Tibial nerve (tissue), 4 donors: ENCODE measurements around the gene AKAP8L. TPM values are rescaled to one million over a fixed set of nuclear protein-coding genes. Genes with fewer than 3 reads are reported as not detected.
A peak's percentile ranks its signal among the peaks of the same experiment; 100 is the strongest.

ENCODE experiments used
- DNase-seq, 2 donors: peaks; one replicate each; pipeline ENCODE4 v3.0.0-alpha.2; 2019; ENCODE audit warnings: low spot score in 2 of 2
- H3K27ac ChIP-seq, 4 donors: fragments of 200-600 bp; sonication (generic) in 3 of 4; one replicate each; pipeline ENCODE4 v1.5.1; 2017 to 2019; ENCODE audit warnings: mild to moderate bottlenecking in 1 of 4
- H3K27me3 ChIP-seq, 2 donors: fragments of 200-600 bp; sonication (generic) in 1 of 2; one replicate each; pipeline versions ENCODE4 v1.5.1 to v1.6.0; 2017 to 2019
- H3K36me3 ChIP-seq, 3 donors: fragments of 200-600 bp; sonication (generic); one replicate each; pipeline ENCODE4 v1.5.1; 2018 to 2019
- H3K4me1 ChIP-seq, 4 donors: fragments of 200-600 bp; sonication (generic) in 3 of 4; one replicate each; pipeline ENCODE4 v1.5.1; 2017 to 2019
- H3K4me3 ChIP-seq, 4 donors: fragments of 200-600 bp; sonication (generic) in 3 of 4; one replicate each; pipeline ENCODE4 v1.5.1; 2017 to 2019; ENCODE audit warnings: mild to moderate bottlenecking in 1 of 4, moderate library complexity in 1 of 4
- H3K9me3 ChIP-seq, 4 donors: fragments of 200-600 bp; sonication (generic) in 3 of 4; one replicate each; pipeline ENCODE4 v1.5.1; 2017 to 2019
- EP300 ChIP-seq, 2 donors: sonication (generic); formaldehyde crosslinking; IDR thresholded peaks; one replicate each; pipeline ENCODE4 v1.6.1; 2017; ENCODE audit warnings: antibody characterized with exemption in 2 of 2, mild to moderate bottlenecking in 1 of 2
- POLR2A ChIP-seq, 2 donors: fragments of 450-650 bp; IDR thresholded peaks; one replicate each; pipeline ENCODE4 v1.6.1; 2017; ENCODE audit warnings: antibody characterized with exemption in 2 of 2, mild to moderate bottlenecking in 2 of 2, moderate library complexity in 2 of 2
- WGBS, 2 donors: methylation state at CpG; one replicate each; pipeline ENCODE4 v1.1.5; 2018; 5-methylcytosine and 5-hydroxymethylcytosine counted together
- total RNA-seq, 4 donors: library from RNA; depleted of rRNA; stranded (reverse); fragments of >200 nt; gene quantifications; one replicate each; pipeline ENCODE4 v1.1.0, GENCODE V29; 2016
- TF ChIP-seq, protein P1 (sequence below), 5 experiments: fragments of 200-600 bp in 3 of 5; fragments of 450-650 bp in 2 of 5; sonication (generic) in 3 of 5; IDR thresholded peaks; one replicate each; pipeline ENCODE4 v1.5.1; 2016 to 2019; ENCODE audit warnings: antibody characterized with exemption in 5 of 5, mild to moderate bottlenecking in 3 of 5, moderate library complexity in 2 of 5

Gene AKAP8L
- total RNA-seq, 4 donors from 2014 or later = 170 to 248 (median 183) TPM

DNA sequence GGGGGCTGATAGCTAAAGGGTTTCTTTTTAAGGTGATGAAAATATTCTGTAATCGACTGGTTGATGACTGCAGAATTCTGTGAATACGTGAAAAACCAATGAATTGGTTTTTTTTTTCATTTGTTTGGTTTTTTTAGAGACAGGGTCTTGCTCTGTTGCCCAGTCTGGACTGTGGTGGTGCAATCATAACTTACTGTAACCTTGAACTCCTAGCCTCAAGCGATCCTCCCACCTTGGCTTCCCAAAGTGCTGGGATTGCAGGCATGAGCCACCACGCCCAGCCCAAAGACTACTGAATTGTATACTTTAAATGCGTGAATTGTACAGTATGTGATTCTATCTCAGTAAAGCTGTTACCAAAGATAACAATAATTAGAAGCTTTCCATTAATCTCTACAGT lies 24.4 kb downstream of the AKAP8L start:
- H3K36me3 ChIP-seq = peaks cover 16 to 78% (median 41%) of the 10 kb centered on the region in 3 donors
- H3K9me3 ChIP-seq = no peaks in the 10 kb centered on the region
- H3K4me3 ChIP-seq = no peak overlapping the region
- H3K27ac ChIP-seq = no peak overlapping the region
- TF ChIP-seq, protein P1, sequence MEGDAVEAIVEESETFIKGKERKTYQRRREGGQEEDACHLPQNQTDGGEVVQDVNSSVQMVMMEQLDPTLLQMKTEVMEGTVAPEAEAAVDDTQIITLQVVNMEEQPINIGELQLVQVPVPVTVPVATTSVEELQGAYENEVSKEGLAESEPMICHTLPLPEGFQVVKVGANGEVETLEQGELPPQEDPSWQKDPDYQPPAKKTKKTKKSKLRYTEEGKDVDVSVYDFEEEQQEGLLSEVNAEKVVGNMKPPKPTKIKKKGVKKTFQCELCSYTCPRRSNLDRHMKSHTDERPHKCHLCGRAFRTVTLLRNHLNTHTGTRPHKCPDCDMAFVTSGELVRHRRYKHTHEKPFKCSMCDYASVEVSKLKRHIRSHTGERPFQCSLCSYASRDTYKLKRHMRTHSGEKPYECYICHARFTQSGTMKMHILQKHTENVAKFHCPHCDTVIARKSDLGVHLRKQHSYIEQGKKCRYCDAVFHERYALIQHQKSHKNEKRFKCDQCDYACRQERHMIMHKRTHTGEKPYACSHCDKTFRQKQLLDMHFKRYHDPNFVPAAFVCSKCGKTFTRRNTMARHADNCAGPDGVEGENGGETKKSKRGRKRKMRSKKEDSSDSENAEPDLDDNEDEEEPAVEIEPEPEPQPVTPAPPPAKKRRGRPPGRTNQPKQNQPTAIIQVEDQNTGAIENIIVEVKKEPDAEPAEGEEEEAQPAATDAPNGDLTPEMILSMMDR (IDR thresholded peaks at IDR 0.05) = no peak
- TF ChIP-seq EP300 (IDR thresholded peaks at IDR 0.05) (no peak), POLR2A (IDR thresholded peaks at IDR 0.05) (no peak)
- H3K27me3 ChIP-seq = no peaks in the 10 kb centered on the region
- no peak for DNase-seq
- WGBS, 2 donors = 89% methylated on average over 5 of the region's 5 CpGs
- H3K4me1 ChIP-seq = no peaks in the 10 kb centered on the region

DNA sequence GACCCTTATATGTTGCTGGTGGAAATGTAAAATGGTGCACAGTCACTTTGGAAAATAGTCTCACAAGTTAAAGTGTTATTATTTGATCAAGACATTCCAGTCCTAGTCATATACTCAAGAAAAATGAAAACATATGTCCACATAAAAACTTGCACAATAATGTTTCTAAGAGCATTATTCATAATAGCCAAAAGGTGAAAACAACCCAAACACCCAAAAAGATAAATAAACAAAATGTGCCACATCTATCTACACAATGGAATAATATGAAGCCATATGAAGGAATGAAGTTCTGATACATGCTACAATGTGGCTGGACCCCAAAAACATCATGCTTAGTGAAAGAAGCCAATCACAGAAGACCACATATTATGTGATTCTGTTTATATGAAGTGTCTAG lies 24.8 kb downstream of the AKAP8L start:
- no peaks in the 10 kb centered on the region for H3K4me1 ChIP-seq
- no peak overlapping the region for H3K27ac ChIP-seq
- no peaks in the 10 kb centered on the region for H3K27me3 ChIP-seq
- DNase-seq = no peak
- H3K4me3 ChIP-seq = no peak overlapping the region
- no peak for TF ChIP-seq EP300 (IDR thresholded peaks at IDR 0.05)
- TF ChIP-seq, protein P1 (IDR thresholded peaks at IDR 0.05) = no peak
- no peak for TF ChIP-seq POLR2A (IDR thresholded peaks at IDR 0.05)
- peaks cover 11 to 78% (median 37%) of the 10 kb centered on the region in 3 donors for H3K36me3 ChIP-seq
- no peaks in the 10 kb centered on the region for H3K9me3 ChIP-seq

DNA sequence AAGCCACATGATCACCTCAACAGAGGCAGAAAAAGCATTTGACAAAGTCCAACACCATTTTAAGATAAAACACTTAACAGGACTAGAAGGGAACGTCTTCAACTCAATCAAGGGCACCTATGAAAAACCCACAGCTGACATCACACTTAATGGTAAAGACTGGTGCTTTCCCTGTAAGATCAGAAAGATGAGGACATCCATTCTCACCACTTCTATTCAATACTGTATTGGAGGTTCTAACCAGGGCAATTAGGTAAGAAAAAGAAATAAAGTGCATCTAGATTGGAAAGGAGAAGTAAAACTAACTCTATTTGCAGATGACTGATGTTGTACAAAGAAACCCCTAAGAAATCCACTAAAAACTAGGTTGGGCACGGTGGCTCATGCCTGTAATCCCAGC lies 28.0 kb downstream of the AKAP8L start:
- Histone ChIP-seq H3K4me3 (no peak overlapping the region), H3K4me1 (peaks cover 0 to 11% (median 4%) of the 10 kb centered on the region in 4 donors), H3K27me3 (no peaks in the 10 kb centered on the region), H3K27ac (no peak overlapping the region), H3K9me3 (no peaks in the 10 kb centered on the region), H3K36me3 (peaks cover 0 to 50% (median 5%) of the 10 kb centered on the region in 3 donors)
- TF ChIP-seq POLR2A (IDR thresholded peaks at IDR 0.05) = no peak
- TF ChIP-seq EP300 (IDR thresholded peaks at IDR 0.05) = no peak
- TF ChIP-seq, protein P1 (IDR thresholded peaks at IDR 0.05) = no peak
- no peak for DNase-seq
- whole genome bisulfite sequencing, 2 donors = 88 to 92% methylated on average over 2 of the region's 2 CpGs

DNA sequence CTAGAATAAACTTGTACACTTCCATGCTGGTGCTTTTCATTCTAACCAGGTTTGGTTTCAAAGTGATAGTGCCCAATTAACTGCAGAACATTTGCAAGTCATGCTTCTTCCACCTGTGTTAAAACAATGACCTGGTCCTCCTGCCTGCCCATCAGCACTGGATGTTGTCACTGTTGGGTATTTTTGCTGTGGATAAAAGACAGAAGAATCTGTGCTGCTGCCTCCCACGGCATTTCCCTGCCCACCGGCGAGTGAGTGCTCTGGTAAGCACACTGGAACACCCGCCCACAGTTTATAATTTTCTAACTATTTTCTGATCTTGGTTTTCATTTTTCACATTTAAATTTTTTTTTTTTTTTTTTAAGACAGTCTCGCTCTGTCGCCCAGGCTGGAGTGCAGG lies 36.9 kb downstream of the AKAP8L start:
- Histone ChIP-seq H3K9me3 (no peaks in the 10 kb centered on the region), H3K36me3 (no peaks in the 10 kb centered on the region), H3K27ac (peak overlapping the region in 2 of 4 donors; percentile 15 to 98), H3K4me3 (no peak overlapping the region), H3K4me1 (peaks cover 0 to 26% (median 18%) of the 10 kb centered on the region in 4 donors), H3K27me3 (no peaks in the 10 kb centered on the region)
- TF ChIP-seq POLR2A (IDR thresholded peaks at IDR 0.05) (no peak), EP300 (IDR thresholded peaks at IDR 0.05) (no peak)
- TF ChIP-seq, protein P1 (IDR thresholded peaks at IDR 0.05) = no peak
- no peak for DNase-seq
- WGBS, 2 donors = 61 to 68% methylated on average over 6 of the region's 6 CpGs

DNA sequence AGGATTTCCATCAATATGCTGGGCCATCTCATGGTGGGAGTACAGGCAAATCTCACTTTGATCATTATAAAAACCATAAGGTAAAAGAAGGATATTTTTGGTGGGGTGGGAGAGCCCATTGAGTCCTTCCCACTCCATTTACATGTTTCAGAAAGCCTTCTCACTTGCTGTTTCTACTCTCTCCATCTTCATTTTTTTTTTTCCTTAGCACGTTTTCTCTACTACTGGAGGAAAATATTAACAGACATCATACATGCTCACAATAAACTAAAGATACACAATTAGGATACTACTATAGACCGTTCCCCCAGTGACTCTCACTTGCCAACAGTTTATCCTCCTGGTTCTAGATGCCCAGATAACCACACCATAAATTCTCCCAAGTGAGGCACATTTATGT lies 37.4 kb downstream of the AKAP8L start:
- no peaks in the 10 kb centered on the region for H3K27me3 ChIP-seq
- H3K4me3 ChIP-seq = no peak overlapping the region
- peak overlapping the region in 2 of 4 donors; percentile 15 to 98 for H3K27ac ChIP-seq
- WGBS, 2 donors = 60 to 69% methylated on average over 2 of the region's 2 CpGs
- H3K36me3 ChIP-seq = no peaks in the 10 kb centered on the region
- no peaks in the 10 kb centered on the region for H3K9me3 ChIP-seq
- H3K4me1 ChIP-seq = peaks cover 0 to 29% (median 19%) of the 10 kb centered on the region in 4 donors
- no peak for TF ChIP-seq EP300 (IDR thresholded peaks at IDR 0.05)
- no peak for TF ChIP-seq POLR2A (IDR thresholded peaks at IDR 0.05)
- TF ChIP-seq, protein P1 (IDR thresholded peaks at IDR 0.05) = no peak
- no peak for DNase-seq
